ENCODE results near the gene TEX13C. TPM values are rescaled to one million over a fixed set of nuclear protein-coding genes. Genes with fewer than 3 reads are reported as not detected.

Gene TEX13C
- total and polyA plus RNA-seq, 2 of the 8 experiments (the other 6 are each of a cell fraction or from before 2014, with no cell fraction given) = 0.03 to 0.09 TPM

DNA sequence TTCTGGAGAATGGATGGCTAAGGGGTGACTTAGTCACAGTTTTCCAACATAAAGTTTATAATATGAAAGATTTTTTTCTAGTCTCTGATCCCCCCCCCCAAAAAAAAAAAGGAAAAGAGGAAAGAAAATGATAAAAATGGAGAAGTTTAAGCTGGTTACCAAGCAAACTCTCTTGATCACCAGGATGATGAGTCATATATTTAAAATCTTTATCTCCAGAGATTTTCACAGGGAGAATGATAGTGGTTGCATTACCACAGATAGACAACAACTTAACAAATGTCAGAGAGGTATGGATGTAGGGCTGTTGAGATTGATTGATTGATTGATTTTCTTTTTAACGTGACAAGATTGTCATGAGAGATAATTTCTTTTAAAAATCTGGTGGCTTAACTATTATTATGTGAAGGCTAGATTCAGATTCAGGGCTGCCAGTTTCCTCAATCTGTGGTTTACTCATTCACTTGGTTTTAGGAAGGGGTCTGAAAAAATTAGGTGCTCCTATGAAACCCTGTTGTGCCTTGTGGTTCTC lies 13.3 kb upstream of the TEX13C start (continued):
- TF ChIP-seq SP1 (IDR thresholded peaks at IDR 0.05; ENCODE audit: low read depth, low read length) (no peak), SIRT6 (IDR thresholded peaks at IDR 0.05; ENCODE audit: low read length) (no peak)

DNA sequence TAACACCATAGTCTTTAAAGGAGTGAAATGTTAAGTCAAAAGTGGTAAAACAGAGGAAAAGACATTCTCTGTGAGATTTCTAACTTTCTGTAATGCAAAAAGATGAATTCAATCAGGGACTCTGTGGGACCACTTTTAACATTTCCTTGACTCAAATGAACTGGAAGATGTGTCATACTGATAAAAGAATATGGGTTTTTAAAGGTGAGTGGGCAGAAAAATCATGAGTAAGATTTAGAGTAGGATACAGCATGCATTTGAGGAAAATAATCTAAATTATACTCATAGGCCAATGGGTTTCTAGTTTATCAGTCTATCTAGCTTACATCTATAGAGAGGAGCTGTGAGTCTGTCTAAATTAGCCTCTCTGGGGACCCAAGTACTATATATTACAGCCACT lies 11.0 kb upstream of the TEX13C start:
- FAIRE-seq = no peak
- TF ChIP-seq BCL11A (IDR thresholded peaks at IDR 0.05; ENCODE audit: low read depth in 2 of 2, low read length in 2 of 2) (no peak), RXRA (IDR thresholded peaks at IDR 0.05; ENCODE audit: insufficient read depth, low read depth, low read length) (no peak), KDM5A (IDR thresholded peaks at IDR 0.05; ENCODE audit: low read length) (no peak)
- no peaks in the 10 kb centered on the region for H3K79me2 ChIP-seq (ENCODE audit: control insufficient read depth in 1 of 2, insufficient read depth in 2 of 2, low read length in 2 of 2)

More for the DNA sequence above, 11.0 kb upstream of the TEX13C start:
- Histone ChIP-seq H4K5ac (ENCODE audit: insufficient read length, low read depth, low read length) (no peak overlapping the region), H4K20me1 (replicated peaks in 1 of 2; ENCODE audit: control insufficient read depth in 1 of 2, insufficient read depth in 2 of 2, low read length in 2 of 2) (no peaks in the 10 kb centered on the region), H3K4me2 (ENCODE audit: insufficient read depth in 1 of 2, low read depth in 2 of 2, low read length in 2 of 2) (no peak overlapping the region), H3K9me3 (ENCODE audit: insufficient read depth in 2 of 2, low read depth in 1 of 2, low read length in 1 of 2) (no peaks in the 10 kb centered on the region), H4K91ac (replicated peaks; ENCODE audit: insufficient read length, low read length) (no peak overlapping the region), H2BK15ac (ENCODE audit: low read length) (no peak overlapping the region), H3K4ac (replicated peaks; ENCODE audit: insufficient read length, low read depth, low read length) (no peak overlapping the region), H3K27ac (ENCODE audit: low read depth, low read length) (no peak overlapping the region), H3K56ac (replicated peaks; ENCODE audit: insufficient read length, low read depth, low read length) (no peak overlapping the region), H2BK120ac (replicated peaks; ENCODE audit: low read depth, low read length) (no peak overlapping the region), H3K23me2 (ENCODE audit: low read depth, low read length) (no peaks in the 10 kb centered on the region), H2AFZ (ENCODE audit: low read length) (no peak overlapping the region), H2BK12ac (ENCODE audit: low read depth, low read length) (no peak overlapping the region), H3K14ac (ENCODE audit: insufficient read length) (no peak overlapping the region), H3K4me1 (replicated peaks in 1 of 4; ENCODE audit: control insufficient read depth in 3 of 4, insufficient read depth in 4 of 4, low read length in 3 of 4) (no peaks in the 10 kb centered on the region), H3K18ac (ENCODE audit: extremely low read depth, low read length) (no peak overlapping the region), H3K79me1 (ENCODE audit: low read depth, low read length) (no peaks in the 10 kb centered on the region), H2AK5ac (ENCODE audit: low read depth, low read length) (no peak overlapping the region), H3K9ac (replicated peaks in 1 of 4; ENCODE audit: extremely low read depth in 1 of 4, low read depth in 3 of 4, low read length in 3 of 4) (no peak overlapping the region), H2BK5ac (ENCODE audit: low read depth, low read length) (no peak overlapping the region), H4K8ac (ENCODE audit: extremely low read depth, insufficient read depth, low read length) (no peak overlapping the region), H3K27me3 (replicated peaks in 1 of 4; ENCODE audit: control insufficient read depth in 3 of 4, extremely low read depth in 1 of 4, insufficient read depth in 3 of 4, low read length in 3 of 4) (no peaks in the 10 kb centered on the region), H3K36me3 (ENCODE audit: control insufficient read depth in 2 of 4, insufficient read depth in 4 of 4, low read length in 3 of 4) (no peaks in the 10 kb centered on the region), H3K23ac (ENCODE audit: insufficient read length) (no peak overlapping the region), H3K4me3 (ENCODE audit: extremely low read depth in 1 of 4, insufficient read depth in 2 of 4, low read depth in 3 of 4, low read length in 4 of 4) (no peak overlapping the region), H2BK20ac (ENCODE audit: low read length) (no peak overlapping the region)
- CTCF ChIA-PET (ENCODE audit: partially characterized antibody) = no interaction called here
- no peak for DNase-seq (ENCODE audit: low read depth in 1 of 2, low spot score in 2 of 2)
- POLR2A ChIA-PET (ENCODE audit: partially characterized antibody) = no interaction called here

All from H1 (cell line).